ENCODE data around the gene AFG1L.
"Not testable (repeated sequence)": the region's sequence is repeated elsewhere in the genome, so short reads cannot be mapped to it uniquely, and the experiment has no call there.

AFG1L gene

GRCh38 chr6:108438918-108439317 is 144.1 kb downstream of the AFG1L start:
- no peak for TF ChIP-seq CTCF (conservative IDR thresholded peaks at IDR 0.05; ENCODE audit: low read depth, low read length)
- no peak for DNase-seq (ENCODE audit: low read depth)
- no peak overlapping the region for H3K4me3 ChIP-seq (ENCODE audit: low read length)

- no peak for DNase-seq (ENCODE audit: low read depth)
- H3K4me3 ChIP-seq (ENCODE audit: low read length): no peak overlapping the region
- TF ChIP-seq CTCF (conservative IDR thresholded peaks at IDR 0.05; ENCODE audit: low read depth, low read length): no peak
Observed at GRCh38 chr6:108441141-108441540, 146.3 kb downstream of the AFG1L start.

GRCh38 chr6:108442770-108443520 is 148.1 kb downstream of the AFG1L start:
- DNase-seq (ENCODE audit: low read depth): no peak
- no peak overlapping the region for H3K4me3 ChIP-seq (ENCODE audit: low read length)
- TF ChIP-seq CTCF (conservative IDR thresholded peaks at IDR 0.05; ENCODE audit: low read depth, low read length): no peak

- TF ChIP-seq CTCF (conservative IDR thresholded peaks at IDR 0.05; ENCODE audit: low read depth, low read length): no peak
- DNase-seq (ENCODE audit: low read depth): no peak
- no peak overlapping the region for H3K4me3 ChIP-seq (ENCODE audit: low read length)
Observed at GRCh38 chr6:108446629-108447150, 151.8 kb downstream of the AFG1L start.

- H3K4me3 ChIP-seq (ENCODE audit: low read length): no peak overlapping the region
- DNase-seq (ENCODE audit: low read depth): no peak
- TF ChIP-seq CTCF (conservative IDR thresholded peaks at IDR 0.05; ENCODE audit: low read depth, low read length): no peak
Observed at GRCh38 chr6:108448481-108448880, 153.6 kb downstream of the AFG1L start.

- DNase-seq (ENCODE audit: low read depth); H3K4me3 ChIP-seq (ENCODE audit: low read length): not testable (repeated sequence)
Observed at GRCh38 chr6:108449717-108450116, 154.9 kb downstream of the AFG1L start.

- no peak for TF ChIP-seq CTCF (conservative IDR thresholded peaks at IDR 0.05; ENCODE audit: low read depth, low read length)
- DNase-seq (ENCODE audit: low read depth): no peak
Observed at GRCh38 chr6:108451816-108452215, 157.0 kb downstream of the AFG1L start.

More at GRCh38 chr6:108451816-108452215, 157.0 kb downstream of the AFG1L start:
- no peak overlapping the region for H3K4me3 ChIP-seq (ENCODE audit: low read length)
